GM18858 (cell line): Measurements from ENCODE around the gene SAPCD2.

ENCODE experiments used
- ATAC-seq: cut with Tn5 transposase; IDR thresholded peaks from one replicate; pipeline ENCODE4 v1.9.1; 2021; ENCODE audit not compliant: unreplicated experiment

Gene SAPCD2

DNA sequence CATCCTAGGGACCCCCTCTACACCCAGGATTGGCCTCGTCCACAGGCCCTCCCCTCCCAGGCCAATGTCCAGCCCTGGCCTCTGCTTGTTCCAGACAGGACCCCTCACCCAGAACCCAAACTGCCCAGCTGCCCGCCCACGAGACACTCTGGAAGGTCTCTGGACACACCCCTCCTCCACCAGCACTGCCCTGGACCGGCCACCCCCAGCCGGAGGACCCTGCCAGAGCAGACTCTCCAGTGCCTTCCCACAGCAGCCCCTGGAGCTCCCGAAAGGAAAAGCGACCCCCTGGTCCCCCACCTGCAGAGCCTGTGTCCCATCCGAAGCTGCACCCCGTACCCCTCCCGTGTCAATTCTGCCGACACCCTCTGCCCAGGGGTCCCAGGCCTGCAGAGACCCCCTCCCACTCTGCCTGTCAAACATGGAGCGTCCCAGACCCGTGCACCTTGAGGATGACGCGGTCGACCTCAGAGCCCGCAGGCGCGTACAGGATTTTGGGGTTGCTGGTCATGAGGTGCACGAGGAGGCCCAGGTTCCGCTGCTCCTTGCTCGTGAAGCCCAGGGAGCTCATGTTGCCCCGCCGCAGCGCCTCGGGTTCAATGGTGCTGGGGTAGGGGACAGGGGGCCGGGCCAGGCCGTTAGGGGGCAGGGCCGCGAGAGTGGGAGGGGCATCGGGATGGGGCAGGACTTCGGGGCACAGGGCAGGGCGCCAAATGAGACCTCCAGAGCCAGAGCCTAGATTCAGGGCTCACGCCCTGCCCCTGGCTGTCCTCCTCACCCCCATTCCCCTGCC, 50.3 kb downstream of the SAPCD2 start:
- ATAC-seq: no peak

DNA sequence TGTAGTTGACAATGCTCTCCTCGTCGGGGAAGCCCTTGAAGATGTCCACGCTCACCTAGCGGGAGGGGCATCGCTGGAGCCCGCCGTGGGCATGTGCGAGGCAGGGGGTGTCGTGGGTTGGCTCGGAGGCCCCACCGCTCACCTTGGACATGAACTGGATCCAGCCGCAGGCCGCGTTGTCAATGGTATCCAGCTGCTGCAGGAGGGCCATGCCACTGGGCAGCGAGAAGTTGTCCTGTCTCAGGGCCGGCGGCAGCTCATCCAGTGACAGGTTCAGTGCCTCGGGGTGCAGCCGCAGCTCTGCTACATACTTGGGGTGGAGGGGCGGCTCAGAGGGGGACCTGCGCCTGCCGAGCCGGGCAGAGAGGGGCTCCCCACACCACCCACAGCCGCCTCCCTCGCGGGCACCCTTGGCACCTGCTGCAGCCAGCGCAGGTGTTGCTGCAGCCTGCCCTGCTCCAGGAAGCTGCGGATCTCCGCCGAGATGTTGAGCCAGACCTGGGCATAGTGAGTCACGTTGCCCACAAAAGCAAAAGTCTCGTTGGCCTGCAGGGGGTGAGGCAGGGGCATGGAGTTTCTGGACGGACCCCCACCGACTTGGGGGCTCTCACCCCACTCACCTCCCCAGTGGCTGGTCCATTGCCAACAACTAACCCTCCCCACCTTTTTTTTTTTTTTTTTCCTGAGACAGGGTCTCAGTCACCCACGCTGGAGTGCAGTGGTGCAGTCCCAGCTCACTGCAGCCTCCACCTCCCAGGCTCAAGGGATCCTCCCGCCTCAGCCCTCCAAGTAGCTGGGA, 51.4 kb downstream of the SAPCD2 start:
- ATAC-seq: no peak

DNA sequence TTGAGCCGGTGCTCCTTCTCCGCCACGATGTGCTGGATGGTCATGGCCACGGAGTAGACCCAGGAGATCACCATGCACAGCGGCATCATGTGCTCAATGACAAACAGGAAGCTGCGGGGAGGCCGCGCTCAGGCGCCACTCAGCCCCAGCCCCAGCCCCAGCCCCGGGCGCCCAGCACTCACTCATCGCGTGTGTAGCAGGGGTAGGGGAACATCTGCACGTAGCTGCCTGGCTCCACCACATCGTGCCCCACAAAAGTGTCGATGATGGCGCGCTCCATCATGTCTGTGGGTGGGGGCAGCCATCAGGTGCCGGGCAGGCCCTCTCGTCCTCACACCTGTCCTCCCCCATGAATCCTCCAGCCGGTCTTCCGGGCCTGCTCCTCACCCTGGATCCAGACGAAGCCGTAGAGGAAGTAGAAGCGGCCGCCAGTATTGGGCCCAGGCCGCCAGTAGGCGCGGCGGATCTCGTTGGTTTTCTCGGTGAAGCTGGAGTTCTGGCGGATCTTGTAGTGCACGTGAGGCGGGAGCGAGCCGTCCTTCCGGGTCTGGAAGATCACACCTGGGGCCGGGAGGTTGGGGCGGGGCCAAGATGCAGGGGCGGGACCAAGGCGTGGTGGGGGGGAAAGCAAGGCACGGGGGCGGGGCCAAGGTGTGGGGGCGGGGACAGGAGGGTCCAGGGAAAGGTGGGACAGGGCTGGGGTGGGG, 52.4 kb downstream of the SAPCD2 start:
- ATAC-seq: no peak

DNA sequence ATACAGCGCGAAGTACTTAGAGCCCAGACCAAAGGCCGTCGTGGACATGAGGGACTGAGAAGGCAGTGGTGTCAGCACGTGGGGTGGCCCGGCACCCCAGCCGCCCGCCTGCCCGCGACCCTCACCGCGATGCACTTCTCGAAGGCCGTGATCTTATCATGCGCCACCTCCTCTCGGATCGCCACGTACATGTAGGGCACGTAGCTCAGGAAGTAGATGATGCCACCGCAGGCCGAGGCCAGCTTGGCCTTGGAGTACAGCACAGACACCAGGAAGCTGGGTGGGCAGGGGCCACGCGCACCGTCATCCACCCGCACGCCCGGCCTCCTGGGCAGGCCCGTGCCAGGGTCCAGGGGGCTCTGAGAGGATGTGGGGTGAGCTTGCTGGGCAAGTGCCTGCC, 53.3 kb downstream of the SAPCD2 start:
- ATAC-seq: no peak

DNA sequence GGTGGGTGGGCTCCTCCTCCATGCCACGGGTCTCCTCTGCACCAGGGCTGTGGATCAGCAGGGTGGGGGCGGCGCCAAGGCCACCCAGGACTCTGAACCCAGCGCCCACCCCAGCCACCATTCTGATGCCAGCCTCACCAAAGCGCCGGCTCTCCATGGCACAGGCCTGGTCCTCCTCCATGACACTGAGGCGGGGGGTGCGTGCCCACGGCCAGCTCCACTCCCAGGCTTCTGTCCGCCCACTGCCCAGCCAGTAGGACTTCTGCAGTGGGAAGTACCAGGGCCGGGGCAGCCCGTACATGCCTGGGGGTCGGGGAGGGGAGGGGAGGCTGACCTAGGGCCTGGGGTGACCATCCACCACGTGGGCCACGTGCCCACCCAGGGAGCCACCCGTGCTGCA, 53.9 kb downstream of the SAPCD2 start:
- ATAC-seq: no peak

DNA sequence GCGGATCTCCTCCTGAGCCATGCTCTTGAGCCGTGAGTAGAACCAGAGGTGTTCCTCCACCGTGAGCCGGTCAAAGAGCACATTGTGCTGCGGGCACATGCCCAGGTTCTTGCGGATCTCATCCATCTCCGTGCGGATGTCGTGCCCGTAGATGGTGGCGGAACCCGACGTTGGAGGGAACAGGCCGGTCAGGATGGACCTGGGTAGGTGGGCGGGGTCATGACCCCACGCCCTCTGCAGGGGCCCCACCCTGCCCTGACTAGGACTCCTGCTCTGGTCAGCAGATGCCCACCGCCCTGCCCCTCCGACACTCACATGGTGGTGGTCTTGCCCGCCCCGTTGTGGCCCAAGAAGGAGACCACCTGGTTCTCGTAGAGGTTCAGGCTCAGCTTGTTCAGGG, 54.4 kb downstream of the SAPCD2 start:
- no peak for ATAC-seq

DNA sequence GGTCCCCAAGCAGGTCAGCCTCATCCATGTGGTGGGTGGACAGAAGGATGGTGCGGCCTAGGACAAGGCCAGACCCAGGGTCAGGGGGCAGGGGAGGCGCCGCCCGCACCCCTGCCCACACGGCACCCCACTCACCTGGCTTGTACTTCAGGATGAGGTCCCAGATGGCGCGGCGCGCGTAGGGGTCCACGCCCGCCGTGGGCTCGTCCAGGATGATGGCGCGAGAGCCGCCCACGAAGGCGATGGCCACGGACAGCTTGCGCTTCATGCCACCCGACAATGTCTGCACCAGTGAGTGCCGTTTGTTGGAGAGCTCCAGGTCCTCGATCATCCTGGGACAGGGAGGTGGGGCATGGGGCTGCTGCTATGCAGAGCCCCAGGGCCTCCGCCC, 54.8 kb downstream of the SAPCD2 start:
- ATAC-seq: no peak

DNA sequence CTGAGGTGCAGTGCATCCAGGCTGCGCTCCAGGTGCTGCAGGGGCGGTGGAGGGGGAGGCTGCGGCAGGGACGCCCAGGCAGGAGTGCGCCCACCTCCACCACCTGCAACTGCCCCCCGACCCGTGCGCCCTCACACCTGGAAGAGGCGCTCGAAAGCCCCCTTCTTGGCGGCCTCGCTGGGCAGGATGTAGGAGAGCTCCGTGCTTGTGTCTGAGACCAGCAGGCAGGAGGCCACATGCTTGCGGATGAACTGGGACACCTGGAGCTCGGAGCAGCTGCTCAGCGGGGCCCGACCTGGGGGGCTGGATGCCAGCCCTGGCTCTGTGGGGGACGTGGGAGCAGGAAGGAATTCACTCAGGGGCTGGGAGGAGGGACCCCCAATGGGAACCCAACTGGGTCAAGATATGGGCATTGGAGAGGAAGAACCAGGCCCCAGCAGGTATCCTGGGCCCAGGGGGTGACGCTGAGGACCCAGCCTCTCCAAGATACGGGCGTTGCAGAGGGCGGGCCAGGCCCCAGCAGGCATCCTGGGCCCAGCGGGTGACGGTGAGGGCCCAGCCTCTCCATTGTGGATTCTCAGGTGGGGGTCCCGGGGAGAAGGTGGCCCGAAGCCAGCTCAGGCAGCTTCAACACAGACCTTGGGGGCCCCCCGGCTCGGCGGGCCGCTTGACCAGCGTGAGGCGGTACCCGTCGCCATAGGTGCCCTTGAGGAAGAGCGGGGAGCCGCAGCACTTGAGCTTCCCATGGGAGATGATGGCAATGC, 55.4 kb downstream of the SAPCD2 start:
- no peak for ATAC-seq

DNA sequence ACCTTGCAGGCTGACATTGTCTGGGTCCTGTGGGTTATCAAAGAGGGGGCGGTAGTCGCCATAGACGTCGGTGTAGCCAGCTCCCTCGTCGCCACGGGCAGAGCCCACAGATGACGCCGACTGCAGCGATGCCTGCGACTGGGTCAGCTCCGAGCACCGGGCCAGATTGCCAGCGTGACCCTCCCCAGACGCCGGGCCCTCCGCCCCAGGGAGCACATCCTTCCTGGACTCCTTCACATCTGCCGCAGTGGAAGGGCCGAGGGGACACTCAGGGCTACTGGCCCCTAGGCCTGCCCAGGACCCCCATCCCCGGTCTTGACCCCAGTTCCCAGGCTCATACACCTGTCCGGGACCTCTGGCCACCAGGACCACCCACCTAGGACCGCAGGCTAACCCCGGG, 56.2 kb downstream of the SAPCD2 start:
- no peak for ATAC-seq

DNA sequence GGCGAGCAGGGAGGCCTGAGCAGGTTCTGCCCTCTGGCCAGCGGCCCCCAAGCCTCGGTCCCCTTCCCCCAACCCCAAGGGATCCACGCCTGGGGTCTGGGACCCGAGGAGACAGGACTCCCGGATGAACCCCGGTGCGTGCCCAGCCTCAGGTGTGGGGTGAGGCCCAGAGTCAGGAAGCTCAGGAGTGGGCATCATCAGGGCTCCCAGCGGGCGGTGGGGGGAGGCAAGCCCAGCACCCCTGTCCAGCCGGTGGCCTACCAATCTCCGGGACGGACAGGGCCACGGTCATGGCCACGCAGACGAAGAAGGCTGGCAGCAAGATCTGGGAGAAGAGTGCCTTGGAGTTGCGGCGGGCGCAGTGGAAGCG, 56.8 kb downstream of the SAPCD2 start:
- ATAC-seq: no peak

DNA sequence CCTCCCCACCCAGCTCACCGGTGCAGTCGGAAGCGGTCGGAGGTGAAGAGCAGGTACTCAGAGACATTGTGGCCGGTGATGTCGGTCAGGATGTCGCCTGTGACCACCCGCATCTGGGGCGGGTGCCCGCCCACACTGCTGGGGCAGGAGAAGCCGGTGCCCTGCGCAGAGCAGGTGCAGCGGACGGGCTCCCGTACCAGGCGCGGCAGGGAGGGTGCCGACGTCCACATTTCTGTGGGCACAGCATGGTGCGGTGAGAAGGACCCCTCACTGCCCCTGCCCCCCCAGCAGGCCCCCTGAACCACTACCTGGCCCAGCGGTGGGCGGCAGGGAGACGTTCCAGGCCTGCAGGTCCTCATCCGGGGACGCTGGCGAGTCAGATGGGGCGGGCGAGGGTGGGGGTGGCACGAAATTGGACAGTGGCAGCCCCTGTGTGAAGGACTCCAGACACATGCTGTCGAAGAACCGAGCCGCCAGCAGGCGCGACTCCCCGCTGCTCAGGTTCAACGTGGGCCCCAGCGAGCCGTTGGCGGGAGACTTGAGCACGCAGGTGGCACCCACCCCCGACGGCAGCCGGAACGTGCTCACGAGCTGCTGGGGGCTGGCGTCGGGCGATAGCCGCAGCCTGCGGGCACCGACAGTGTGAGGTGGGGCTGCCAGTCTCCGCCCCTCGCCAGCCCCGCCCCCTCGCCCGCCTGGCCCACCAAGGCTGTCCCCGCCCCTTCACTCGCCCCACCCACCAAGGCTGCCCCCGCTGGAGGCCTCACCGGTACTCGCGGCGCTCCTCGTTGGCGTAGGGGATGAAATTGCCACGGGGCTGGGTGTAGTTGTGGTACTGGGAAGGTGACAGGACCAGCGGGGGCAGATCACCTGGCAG, 57.4 kb downstream of the SAPCD2 start:
- ATAC-seq: no peak
